DLD1 (cell line): ENCODE data around the gene PC.
"Not testable (repeated sequence)": the region's sequence is repeated elsewhere in the genome, so short reads cannot be mapped to it uniquely, and the experiment has no call there.

Source experiments
- in situ Hi-C: cut with HindIII; loops from 2 replicates; pipeline ENCODE4 v1.10.0; 2017; ENCODE audit warnings: low sequenced_read_pairs

PC gene

DNA sequence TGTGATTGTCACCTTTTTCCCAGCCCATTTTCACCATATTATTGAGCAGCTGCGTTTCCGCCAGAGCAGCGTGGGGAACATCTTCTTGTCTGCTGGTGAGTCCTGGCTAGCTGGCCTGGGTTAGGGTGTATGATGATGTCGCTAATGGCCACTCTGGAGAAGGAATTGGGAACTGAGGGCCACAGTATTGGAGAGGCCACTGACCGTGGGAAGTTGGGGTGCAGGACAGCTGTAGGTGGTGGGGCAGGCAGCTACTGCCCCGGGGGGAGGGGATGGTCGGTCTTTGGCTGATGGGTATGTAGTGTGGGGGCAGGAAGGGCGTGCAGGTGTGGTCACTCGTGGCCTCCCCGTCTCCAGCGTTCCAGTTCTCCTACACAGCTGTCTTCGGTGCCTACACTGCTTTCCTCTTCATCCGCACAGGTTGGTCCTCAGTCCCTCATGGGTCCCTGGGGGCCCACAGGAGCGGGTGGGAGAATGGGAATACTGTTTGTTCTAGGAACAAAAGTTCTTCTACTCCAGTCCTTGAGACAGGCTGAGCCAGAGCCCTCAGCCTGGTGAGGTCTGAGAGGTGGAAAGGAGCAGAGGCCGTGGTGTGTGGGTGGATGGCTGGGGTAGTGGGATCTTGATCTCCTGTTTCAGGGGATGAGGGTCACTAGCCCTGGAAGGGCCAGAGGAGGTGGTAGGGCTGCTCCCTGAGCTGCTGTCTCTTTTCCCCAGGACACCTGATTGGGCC, 112.9 kb downstream of the PC start:
- in situ Hi-C loops: no loop called here

DNA sequence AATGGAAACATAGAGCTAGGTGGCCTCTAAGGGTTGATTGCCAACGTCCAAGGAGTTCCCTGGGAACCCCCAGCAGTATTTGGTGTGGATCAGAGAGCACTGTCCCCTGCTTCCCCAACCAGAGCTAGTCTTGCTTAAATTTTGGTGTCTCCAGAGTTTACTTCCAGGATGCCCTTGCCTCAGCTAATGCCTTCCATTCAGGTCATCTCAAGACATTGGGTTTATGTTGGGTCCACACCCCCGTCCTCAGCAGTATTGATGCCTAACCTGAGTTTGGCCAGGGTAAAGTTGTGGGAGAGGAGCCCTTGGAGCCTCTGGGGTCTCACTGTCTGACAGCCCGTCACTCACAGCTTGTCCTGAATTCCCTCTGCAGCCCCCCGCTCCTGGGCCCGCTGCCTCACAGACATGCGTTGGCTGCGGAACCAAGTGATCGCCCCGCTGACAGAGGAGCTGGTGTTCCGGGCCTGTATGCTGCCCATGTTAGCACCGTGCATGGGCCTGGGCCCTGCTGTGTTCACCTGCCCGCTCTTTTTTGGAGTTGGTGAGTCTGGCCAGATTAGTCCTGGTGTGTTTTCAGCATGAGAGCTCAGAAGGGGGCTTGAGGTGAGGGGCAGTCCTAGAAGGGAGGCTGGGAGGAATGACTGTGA, 113.6 kb downstream of the PC start:
- in situ Hi-C loops: no loop called here

DNA sequence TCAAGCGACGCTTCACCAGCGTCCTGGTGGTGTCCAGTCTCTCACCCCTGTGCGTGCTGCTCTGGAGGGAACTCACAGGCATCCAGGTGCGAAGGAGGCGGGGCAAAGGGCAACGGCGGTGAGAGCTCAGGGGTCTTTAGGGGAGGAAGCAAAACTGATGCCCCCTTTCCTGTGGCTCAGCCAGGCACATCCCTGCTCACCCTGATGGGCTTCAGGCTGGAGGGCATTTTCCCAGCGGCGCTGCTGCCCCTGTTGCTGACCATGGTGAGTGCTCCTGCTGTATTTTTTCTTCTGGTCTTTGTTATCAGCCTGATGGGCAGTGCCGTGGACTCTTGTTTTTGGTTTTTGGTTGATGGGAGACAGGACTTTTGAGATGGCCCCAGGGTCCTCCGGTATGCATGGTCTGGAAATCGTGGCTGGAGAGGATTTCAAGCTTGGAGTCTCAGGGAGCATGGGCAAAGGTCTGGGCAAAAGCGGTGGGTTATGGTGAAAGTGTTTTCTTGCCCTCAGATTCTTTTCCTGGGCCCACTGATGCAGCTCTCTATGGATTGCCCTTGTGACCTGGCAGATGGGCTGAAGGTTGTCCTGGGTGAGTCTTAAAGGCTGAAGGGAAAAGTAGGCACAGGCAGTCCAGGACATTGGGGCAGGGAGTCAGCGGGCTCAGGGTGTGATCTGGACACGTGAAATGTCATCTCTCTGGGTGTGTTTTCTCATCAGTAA, 114.2 kb downstream of the PC start:
- in situ Hi-C loops: no loop called here

GRCh38 chr11:66842896-66843775, 115.0 kb downstream of the PC start, which contains the start of gene RCE1:
RCE1 (plus strand) TSS chr11:66843441; CDS start chr11:66843456, 15 bp downstream.
- in situ Hi-C loops: no loop called here

- in situ Hi-C loops: no loop called here
Measured at GRCh38 chr11:66842501-66842895, 115.7 kb downstream of the PC start.

DNA sequence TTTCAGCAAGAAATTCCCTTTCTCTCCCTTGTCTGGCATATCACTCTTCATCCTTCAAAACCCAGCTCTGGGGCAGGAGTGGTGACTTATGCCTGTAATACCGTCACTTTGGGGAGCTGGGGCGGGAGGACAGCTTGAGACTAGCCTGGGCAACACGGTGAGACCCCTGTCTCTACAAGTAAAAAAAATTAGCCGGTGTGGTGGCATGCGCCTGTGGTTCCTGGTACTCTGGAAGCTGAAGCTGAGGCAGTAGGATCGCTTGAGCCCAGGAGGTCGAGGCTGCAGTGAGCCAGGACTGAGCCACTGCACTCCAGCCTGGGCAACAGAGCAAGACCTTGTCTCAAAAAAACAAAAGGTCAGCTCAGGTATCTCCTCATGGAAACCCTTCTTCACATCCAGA, 116.3 kb downstream of the PC start:
- in situ Hi-C loops: no loop called here

DNA sequence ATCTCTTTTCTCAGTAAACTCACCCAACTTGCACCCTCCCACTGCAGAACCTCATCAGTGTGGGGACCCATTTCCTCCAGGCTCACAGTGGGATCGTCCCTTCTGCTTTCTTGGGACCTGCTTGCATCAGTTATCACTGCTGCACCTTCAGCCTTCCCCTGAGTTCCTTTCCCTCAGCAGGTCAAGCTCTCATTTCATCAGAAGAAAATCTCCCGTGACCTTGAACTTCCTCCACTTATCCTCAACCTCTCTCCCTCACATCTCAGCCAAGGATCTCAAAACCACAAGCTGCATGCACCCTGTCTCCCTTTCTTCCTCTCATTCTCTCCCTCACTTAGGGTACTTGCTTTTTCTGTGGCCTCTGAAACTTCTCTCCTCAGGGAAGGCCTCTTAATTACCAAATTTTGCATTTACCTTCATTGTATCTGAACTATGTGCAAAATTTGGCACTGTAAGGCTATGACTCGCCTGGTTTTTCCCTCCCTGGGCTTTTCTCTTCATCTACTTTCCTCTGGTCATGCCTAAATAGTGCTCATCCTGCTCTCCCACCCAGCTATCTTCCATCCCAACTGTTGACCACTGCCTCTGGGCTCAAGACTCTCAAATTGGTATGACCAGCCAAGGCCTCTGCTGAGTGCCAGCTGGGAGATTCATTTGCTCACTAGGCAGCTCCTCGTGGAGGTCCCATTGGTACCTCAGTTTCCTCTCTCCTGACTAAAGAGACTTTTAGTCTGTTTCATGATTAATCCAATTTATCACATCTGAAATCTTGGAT, 117.7 kb downstream of the PC start:
- in situ Hi-C loops: no loop called here

DNA sequence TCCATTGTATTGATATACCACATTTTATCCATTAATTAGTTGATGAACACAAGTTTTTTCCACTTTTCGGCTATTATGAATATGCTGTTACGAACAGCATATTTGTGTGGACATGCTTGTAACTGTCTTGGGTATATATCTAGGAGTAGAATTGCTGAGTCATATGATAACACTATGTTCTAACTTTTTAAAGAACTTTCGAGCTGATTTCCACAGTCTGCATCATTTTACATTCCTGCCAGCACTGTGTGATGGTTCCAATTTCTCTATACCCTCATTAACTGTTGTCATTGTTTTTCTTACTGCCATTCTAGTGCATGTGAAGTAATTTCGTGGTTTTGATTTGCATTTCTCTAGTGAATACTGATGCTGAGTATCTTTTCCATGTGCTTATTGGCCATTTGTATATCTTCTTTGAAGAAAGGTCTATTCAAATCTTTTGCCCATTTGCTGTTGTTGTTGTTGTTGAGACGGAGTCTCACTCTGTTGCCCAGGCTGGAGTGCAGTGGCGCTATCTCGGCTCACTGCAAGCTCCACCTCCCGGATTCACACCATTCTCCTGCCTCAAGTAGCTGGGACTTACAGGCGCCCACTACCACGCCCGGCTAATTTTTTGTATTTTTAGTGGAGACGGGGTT, 122.3 kb downstream of the PC start:
- in situ Hi-C loops: no loop called here

DNA sequence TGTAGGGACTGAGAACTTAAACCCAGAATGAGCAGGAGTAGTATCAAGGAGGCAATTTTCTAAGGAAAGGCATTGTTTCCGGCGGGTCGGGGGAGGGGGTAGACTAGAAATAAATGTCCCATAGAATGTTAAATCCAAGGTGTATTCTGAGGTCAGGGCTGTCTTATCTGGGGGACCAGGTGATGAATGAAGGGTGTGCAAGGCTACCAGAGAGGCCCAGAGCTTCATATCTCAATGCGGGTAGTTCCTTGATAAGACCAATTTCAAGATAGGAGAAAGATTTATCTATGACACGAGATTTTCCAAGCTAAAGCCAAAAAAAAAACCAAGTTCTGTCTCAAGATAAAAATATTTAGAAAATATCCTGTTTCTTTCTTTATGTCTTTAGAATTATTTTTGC, 123.2 kb downstream of the PC start:
- in situ Hi-C loops: no loop called here

DNA sequence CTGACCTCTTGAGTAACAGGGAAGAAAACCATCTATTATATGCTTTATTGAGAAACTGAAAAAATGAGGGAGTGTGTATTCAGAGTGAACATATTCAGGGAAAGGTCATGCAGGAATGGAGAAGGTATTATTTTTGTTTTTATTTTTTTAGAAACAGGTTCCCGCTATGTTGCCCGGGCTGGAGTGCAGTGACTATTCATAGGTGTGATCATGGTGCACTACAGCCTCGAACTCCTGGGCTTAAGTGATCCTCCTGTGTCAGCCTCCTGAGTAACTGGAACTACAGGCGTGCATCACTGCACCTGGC, 123.7 kb downstream of the PC start:
- in situ Hi-C loops: no loop called here

DNA sequence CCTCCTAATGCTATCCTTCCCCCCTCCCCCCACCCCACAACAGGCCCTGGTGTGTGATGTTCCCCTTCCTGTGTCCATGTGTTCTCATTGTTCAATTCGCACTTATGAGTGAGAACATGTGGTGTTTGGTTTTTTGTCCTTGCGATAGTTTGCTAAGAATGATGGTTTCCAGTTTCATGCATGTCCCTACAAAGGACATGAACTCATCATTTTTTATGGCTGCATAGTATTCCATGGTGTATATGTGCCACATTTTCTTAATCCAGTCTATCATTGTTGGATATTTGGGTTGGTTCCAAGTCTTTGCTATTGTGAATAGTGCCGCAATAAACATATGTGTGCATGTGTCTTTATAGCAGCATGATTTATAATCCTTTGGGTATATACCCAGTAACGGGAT, 133.6 kb downstream of the PC start:
- in situ Hi-C loops: not testable (repeated sequence)

DNA sequence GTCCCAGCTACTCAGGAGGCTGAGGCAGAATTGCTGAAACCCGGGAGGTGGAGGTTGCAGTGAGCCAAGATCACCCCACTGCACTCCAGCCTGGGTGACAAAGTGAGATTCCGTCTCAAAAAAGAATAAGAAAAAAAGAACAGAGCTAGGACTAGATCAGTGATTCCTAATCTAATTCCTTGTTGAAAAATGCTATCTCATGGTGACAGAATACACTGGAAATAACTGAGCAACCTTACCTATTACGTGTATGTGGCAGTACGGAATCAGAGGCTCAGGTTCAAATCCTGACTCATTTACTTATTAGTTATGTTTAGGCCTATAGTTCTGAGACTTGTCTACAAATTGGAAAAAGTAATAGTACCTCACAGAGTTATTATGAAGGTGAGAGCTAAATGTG, 134.5 kb downstream of the PC start:
- in situ Hi-C loops: no loop called here

GRCh38 chr11:66820901-66821300, 137.3 kb downstream of the PC start:
- in situ Hi-C loops: no loop called here

DNA sequence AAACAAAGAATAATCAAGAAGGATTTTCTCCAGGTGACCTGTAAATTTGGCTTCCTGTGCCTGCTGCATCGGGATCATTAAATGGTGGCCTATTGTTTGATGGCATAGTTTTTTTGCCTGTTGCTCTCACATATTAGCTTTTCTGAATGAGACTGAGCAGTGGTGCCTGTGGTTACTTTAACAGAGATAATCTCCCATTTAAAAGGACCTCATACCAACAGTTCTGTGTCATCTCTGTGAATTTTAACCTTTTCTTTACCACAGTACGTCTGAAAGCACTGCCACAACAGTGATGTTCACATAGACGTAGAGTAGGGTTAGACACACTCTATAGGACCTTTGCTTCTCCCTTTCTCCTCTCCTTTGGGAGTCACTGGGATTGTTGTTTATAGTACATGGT, 137.8 kb downstream of the PC start:
- in situ Hi-C loops: no loop called here

DNA sequence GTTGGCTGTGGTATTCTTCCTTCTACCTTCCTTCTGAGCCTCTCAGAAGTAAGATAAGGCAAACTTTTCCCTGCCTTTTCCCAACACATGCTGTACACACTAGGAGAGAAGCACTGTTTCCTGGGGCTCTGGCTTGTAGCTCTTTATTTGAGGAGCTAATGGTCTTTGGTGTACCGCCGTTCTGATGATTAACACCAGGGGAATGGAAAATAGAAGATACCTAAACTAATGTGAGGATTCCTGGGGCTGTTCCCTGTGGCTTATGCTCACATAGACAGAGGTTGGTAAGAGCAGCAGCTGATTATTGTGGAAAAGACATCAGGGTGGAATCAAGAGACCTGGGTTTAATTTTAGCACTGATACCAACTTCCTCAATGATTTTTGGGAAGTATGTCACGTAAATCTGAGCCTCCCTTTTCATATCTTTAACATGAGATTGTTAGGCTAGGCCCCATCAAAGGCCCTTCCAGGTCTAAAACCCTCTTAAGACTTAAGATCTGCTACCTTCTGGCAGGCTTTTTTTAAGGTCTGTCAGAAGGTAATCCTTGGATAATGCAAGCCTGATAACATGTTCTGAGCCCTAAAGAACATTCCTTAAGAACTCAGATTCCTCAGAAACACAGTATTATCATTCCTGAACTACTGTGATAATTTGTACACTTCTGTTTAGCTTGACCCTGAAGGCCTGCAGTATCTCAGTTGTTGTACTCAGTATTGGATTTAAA, 139.8 kb downstream of the PC start:
- in situ Hi-C loops: no loop called here

GRCh38 chr11:66815646-66816045, 142.5 kb downstream of the PC start:
- in situ Hi-C loops: no loop called here

DNA sequence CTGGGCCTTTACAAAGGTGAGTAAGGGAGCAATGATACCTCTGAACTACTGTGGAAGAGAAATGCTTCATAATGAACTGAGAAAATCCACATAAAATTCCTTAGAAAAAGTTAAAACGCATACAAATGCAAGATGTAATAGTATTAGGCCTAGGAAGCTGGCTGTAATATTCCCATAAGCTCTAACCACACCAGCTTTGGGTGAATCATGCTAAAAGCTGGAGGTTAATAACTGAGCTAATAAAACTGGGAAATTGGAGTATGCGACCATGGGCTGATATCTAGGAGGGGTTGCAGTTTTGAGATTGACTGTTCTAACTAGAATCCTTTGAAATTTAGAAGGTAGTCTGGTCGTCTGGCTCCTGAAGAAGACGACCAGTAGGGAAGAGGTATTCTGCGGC, 143.5 kb downstream of the PC start:
- in situ Hi-C loops: no loop called here

- in situ Hi-C loops: no loop called here
Measured at GRCh38 chr11:66810576-66811185, 147.5 kb downstream of the PC start.

DNA sequence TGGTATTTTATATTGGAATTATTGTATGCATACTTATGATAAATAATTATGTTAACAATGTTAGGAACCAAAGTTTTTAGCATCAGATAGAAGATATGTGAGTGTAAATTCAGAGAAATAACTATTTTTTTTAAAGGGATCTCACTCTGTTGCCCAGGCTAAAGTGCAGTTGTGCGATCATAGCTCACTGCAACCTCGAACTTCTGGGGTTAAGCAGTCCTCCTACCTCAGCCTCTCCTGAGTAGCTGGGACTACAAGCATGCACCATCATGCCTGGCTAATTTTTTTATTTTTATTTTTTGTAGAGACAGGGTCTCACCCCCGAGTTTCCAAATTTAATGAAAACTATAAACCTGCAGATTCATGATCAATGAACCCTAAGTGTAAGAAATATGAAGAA, 148.6 kb downstream of the PC start:
- in situ Hi-C loops: no loop called here
